Hematopoietic multipotent progenitor cell treated with erythropoietin and hydrocortisone succinate and interleukin-3 and kit ligand, for 15 days (in vitro differentiated cells): ENCODE data around the gene ZNF17.
"Not testable (repeated sequence)": the region's sequence is repeated elsewhere in the genome, so short reads cannot be mapped to it uniquely, and the experiment has no call there.

Experiments
- DNase-seq: peaks from one replicate; pipeline ENCODE4 v3.0.0-alpha.2; 2015; ENCODE audit warnings: low spot score

The ZNF17 gene

DNA sequence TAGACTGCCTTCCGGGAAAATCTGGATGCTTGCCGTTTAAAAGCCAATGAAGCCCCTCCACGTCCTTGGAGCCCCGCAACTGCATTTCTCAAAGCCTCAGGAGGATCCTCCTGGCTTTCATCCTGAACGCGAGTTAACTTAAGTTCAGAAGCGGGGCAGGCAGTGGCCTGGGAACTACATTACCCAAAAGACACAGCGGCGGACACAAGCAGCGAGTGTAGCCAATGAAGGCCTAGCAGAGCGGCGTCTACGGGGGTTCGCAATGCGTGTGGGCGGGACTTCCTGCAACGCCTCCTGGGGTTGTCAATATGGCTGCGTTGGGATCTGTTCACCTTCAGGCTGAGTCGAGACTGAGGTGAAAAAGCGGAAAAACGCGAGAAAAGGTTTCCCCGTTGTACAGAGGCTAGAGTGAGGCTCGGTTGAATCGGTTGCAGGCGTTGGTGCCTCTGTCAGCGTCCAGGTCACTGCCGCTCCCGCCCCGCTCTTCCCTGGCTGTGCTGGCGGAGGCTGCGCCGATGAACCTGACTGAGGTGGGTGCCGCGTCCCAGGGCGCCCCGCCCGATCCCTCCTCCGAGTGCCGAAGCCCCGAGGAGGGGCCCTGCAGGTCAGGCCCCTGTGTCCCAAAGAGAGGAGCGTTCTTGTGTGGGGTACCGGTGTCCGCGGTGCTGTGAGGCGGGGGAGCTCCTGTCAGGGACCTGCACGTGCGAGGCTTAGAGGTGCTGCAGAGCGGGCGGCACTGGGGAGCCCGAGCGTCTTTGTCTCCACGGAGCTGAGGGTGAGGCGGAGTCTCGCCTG, at the start of gene ZNF17:
TSS of gene ZNF17 (plus strand) at position 285 of the 795 bp plus-strand sequence. CDS start 2,455 bp downstream, outside the sequence.
- DNase-seq = peak; percentile 95

- no peak for DNase-seq
Measured at GRCh38 chr19:57362419-57362818, 48.5 kb upstream of the ZNF17 start.

DNA sequence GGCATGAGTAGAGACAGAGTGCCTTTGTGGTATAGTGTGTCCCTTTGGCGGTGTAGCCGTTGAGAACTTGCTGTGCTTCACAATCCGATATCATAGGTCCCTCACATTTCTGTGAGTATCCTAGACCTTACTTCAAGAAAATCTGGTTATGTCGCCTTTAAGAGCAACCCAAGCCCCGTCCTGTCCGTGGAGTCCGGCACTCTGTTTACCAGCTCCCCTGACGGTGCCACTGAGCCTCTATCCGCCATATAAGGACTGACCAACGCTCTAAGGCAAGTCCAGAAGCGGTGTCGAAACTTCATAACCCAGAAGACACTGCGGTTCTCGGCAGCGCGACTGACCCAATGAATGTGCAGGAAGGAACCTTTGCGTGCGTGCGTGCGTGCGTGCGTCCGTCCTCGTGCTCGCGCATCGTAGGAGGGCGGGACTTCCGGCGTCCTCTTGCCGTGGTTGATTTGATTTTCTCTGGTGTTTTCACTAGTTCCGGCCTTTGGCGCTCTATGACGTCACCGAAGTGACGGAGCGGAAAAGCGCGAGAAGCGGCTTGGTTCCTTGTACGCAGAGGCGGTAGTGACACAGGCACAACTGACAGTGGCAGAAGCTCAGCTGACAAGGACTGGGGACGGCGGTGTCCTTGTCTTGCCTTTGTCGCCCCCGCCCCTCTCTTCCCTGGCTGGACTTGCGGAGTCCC, 47.8 kb upstream of the ZNF17 start, which contains the start of the genes TRAPPC2B and ZNF547:
TSS of gene TRAPPC2B (plus strand) at position 555 of the 691 bp plus-strand sequence. CDS start 1,283 bp downstream, outside the sequence.
TSS of gene ZNF547 (plus strand) at position 555 of the 691 bp plus-strand sequence. CDS start 5,005 bp downstream, outside the sequence.
- DNase-seq = peak; percentile 99

DNA sequence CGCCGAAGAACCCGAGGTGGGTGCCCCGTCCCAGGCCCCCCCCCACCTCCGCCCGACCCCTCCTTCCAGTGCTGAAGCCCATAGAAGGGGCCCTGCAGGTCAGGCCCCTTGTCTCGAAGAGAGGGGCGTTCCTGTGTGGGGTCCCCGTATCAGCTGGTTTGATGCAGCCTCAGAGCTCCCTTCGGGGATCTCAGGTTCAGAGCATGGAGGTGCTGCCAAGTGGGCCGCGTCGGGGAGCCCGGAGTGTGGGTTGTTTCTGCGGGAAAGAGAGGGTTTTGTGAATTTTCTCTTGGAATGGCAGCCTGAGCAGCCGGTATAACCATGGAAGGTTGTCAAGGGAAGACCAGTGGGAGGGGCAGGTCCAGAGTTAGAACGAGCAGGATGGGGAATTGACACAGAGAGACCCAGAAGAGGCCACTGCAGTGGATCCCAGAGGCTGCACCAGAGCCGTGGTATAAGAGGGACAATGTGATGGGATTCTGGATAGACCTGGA, 47.2 kb upstream of the ZNF17 start:
- DNase-seq = no peak

DNA sequence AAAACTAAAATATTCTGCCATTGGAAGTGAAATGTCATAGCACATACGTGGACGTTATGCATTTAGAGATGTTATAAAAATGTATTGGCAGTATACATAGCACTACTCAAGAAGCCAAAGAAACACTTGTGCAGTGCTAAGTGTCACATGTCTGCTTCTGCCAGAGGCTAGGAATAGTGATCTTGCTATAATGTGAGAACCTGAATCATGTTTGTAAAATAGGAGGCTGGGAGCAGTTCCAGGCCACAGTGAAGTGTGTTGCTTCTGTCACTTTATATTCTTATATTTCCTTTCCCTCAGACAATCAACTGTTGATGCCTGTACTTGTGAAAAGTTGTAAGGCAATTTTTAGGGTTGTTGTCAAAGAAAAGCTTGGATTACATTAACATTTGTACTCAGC, 44.2 kb upstream of the ZNF17 start:
- DNase-seq = no peak

- DNase-seq = no peak
Measured at GRCh38 chr19:57374179-57374578, 36.8 kb upstream of the ZNF17 start.

DNA sequence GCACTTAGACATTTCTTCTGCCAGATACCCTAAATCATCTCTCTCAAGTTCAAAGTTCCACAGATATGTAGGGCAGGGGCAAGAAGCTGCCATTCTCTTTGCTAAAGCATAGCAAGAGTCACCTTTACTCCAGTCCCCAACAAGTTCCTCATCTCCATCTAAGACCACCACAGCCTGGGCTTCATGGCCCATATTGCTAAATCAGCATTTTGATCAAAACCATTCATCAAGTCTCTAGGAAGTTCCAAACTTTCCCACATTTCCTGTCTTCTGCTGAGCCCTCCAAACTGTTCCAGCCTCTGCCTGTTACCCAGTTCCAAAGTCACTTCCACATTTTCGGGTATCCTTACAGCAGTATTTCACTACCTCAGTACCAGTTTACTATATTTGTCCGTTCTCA, 36.3 kb upstream of the ZNF17 start:
- not testable (repeated sequence) for DNase-seq

DNA sequence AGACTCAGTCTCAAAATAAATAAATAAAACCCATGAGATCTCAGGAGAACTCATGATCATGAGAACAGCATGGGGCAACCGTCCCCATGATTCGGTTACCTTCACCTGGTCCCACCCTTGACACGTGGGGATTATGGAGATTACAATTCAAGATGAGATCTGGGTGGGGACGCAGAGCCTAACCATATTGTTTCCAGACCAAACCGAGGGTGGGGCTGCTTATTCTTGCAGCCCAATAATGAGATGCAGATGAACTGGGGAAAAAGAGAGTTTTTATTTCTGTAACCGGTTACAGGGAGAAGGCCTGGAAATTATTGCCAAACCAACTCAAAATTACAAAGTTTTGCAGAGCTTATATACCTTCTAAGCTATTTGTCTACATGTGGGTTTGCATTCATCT, 34.8 kb upstream of the ZNF17 start:
- DNase-seq = no peak

- DNase-seq = no peak
Measured at GRCh38 chr19:57377498-57378146, 33.3 kb upstream of the ZNF17 start.

- DNase-seq = no peak
Measured at GRCh38 chr19:57380923-57381322, 30.0 kb upstream of the ZNF17 start.

DNA sequence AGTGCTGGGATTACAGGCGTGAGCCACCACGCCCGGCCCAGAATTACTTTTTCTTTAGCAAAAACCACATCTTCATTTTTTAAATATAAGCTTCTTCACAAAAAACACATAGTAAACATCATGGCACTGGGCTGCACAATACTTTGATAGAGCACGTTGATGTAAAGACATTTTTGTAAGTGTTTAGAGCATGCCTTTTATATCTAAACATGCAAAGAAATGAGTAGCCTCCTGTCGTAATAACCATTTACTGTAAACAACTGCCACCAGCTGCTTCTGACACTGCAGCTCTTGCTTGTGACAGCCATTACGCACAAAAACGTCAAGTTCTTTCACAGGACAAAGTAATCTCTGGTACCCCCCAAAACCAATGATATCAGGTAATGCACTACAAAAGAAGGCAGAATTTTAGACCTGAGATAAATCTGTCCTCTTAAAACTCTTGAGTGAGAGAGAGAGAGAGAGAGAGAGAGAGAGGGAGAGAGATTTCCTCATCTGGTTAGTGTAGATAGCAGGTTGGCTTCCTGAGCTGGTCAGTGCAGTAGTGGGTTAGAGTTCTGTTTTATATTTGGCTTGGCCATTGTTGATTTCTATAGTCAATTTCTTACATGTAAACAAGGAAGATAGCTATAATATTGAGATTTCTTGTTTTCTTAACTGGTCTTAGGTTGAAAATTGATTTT, 28.0 kb upstream of the ZNF17 start:
- DNase-seq = no peak

DNA sequence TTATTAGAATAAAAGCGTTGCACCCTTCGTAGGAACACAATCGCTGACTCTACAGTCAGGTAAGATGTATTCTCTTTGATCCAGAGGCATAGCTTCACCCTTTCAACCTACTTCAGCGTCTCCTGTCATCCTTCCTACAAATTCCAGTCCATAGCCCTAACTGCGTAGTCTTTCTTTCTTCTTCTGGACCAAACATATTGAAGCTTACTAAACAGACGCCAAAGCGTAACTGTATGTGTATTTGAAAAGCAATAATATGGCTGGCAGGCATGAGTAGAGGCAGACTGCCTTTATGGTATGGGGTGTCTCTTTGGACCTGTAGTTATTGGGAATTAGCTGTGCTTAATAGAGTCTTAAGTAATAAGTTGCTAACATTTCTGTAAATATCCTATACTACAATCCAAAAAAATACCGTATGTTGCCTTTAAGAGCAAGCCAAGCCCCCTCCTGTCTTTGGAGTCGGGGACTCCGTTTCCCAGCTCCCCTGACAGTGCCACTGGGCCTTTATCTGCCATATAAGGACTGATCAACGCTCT, 21.7 kb upstream of the ZNF17 start:
- DNase-seq = no peak

- DNase-seq = peak; percentile 95
Measured at GRCh38 chr19:57389730-57390598, 21.0 kb upstream of the ZNF17 start, which contains the start of gene ZNF548. Gene ZNF548 (plus strand): TSS chr19:57389854. CDS start chr19:57390100, 246 bp downstream.

DNA sequence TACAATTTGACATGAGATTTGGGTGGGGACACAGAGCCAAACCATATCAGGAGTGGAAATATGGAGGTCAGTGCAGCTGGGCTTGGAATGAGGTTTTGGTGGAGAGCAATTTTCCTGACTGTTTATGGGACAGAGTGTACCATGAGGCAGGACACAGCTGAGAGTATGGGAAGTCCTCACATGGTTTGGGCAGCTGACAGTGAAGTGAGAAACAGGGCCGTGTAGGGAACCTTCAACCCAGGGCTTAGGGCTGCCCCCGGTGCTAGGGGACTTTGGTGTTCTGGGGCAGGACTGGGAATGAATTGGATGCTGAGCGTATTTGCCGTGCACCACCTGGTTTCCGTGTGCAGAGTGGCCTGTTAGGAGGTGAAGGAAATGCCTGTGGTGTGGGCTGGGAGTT, 15.3 kb upstream of the ZNF17 start:
- no peak for DNase-seq

DNA sequence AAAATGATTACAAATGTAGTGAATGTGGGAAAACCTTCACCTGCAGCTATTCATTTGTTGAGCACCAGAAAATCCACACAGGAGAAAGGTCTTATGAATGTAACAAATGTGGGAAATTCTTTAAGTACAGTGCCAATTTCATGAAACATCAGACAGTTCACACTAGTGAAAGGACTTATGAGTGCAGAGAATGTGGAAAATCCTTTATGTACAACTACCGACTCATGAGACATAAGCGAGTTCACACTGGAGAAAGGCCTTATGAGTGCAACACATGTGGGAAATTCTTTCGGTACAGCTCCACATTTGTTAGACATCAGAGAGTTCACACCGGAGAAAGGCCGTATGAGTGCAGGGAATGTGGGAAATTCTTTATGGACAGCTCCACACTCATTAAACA, 12.1 kb upstream of the ZNF17 start:
- no peak for DNase-seq

DNA sequence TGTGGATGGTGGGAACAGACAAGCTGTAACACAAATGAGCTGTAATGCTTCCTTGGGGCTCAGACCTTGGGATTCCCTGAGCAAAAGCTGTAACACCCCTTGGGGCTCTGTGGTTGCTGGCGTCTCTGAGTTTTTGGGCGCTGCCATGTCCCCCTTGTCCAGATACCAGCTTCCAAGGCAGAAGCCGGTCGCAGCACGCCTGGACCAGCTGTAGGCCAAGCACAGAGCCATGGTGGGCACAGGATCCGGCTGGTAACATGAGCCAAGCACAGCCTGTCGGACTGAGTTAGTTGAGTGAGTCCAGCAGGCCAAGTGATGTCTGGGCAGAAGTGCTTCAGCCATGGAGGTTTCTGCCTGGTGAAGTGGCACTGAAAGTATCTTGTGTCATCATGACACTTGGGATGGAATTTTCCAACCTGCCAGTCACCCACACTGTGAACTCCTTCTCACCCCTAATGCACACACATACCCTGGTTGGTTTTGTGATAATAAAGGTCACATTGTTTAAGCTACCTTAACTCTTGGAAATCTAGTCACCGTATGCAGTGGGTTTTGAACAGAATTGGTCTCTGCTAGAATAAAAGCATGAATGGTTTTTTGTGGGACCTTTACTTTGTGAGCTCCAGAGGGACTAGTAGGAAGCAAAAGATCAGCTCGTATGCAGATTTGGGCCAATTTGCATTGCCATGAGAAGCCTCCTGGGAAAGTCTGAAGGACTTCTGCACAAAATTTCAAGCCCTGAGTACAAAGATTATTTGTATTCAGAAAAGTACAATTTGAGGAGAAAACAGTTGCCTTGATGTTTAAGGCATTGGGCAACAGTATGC, 7.0 kb upstream of the ZNF17 start:
- DNase-seq = no peak

DNA sequence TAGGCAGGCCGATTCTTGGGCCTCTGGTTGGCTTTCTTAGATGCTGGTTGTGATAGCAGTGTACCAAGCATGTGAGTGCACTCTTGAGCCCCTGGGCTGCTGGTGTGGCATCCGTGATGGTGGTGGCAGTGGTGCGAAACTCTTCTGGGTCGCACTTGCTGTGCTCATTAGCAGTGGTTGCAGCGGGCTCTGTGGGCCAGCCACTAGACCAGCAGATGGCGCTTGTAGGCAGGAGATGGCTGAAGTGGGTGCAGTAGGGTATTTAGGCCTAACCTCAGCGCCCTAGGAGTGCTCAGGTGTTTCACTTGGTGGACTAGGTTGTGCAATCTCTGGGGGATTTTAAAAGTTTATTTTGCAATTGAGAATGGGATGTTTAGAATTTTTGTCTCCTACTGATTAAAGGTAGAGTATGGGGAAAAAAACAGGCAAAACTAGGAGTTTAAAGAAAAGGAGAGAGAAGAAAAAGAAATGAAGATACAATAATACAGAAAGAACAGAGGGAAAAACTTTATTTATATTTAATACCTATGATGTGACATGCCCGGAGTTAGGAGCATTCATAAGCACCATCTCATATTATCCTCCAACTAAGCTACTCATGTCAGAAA, 4.3 kb upstream of the ZNF17 start:
- peak; percentile 65 for DNase-seq

DNA sequence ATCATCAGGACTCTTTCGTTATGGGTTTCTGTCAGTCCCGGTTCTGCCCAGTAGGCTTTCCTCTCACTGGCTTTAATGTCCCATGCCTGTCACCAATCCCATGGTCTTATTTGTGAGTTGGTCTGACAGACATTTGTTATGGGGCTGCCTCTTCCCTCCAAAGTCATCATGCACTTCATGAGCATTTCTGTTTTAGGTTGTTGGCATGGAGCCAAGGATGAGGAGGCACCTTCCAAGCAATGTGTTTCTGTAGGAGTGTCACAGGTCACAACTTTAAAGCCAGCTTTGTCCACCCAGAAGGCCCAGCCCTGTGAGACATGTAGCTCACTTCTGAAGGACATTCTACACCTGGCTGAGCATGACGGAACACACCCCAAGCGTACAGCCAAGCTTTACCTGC, 8.5 kb downstream of the ZNF17 start:
- DNase-seq = no peak

- no peak for DNase-seq
Measured at GRCh38 chr19:57421037-57421436, 10.1 kb downstream of the ZNF17 start.
